ENCODE results near the gene CSMD2.

DNA sequence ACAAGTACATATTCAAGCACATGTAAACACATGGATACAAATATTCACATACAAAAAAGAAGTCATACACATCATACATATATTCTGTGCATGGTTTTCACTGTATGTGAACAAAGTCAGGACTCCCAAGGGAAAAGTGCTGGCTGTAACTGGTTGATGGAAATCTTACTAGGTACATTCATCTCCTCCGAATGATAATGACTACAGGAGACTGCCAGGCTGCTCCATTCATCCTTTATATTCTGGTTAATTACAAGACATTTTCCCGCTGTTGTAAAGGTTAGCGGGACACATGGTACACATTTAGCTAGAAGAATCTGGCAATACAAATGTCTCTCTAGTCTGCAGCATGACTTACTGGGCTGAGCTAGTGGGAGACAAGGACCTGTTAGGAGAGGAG is 327.4 kb downstream of the CSMD2 start:
- no peak for TF ChIP-seq FOXP2 (optimal IDR thresholded peaks at IDR 0.05; ENCODE audit: borderline replicate concordance, extremely low read depth, extremely low read length, insufficient read depth)
- no peak for TF ChIP-seq POLR2AphosphoS5 (IDR thresholded peaks at IDR 0.05; ENCODE audit: low read depth, low read length)
- no peak for TF ChIP-seq TAF1 (IDR thresholded peaks at IDR 0.05; ENCODE audit: borderline replicate concordance, insufficient read depth, low read length)
- no peak for TF ChIP-seq SIN3A (IDR thresholded peaks at IDR 0.05; ENCODE audit: borderline replicate concordance, insufficient read depth, low read length)

All from PFSK-1 (cell line).